ENCODE results near the gene CABLES1.

DNA sequence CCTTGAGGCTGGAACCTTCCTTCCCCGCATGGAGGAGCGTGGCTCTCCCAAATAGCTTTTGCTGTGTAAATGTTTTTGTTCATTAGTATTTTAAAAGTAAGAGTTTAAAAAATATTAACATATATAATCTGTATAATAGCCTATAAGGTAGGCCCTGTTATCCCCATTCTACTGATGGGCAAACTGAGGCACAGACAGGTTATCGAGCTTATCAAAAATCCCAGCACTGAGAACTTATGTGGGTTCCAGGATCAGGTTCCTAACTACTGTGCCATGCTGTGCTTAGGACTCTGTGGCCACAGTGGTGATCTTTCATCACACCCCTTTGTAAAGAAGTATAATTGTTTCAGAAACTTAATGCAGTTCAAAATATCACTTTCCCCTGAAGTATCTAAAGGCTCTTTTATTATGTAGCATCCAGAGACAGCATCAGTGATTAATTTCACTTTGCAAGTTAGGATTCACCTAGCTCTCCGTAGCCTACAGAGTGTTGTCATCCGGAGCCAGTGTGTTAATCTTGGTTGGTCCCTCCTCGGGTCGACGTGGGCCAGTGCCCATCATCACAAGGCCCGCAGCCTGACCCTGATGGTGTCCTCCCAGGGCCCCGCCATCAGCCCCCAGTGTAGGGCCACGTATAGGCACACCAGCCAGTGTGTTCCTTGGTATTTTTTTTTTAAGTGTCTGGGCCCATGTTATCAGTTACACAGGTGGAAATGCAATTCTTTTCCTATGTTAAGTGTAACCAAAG lies 28.7 kb downstream of the CABLES1 start:
- TF ChIP-seq CTCF (IDR thresholded peaks at IDR 0.05; ENCODE audit: insufficient read depth, low read length, poor library complexity, severe bottlenecking) (no peak), EZH2phosphoT487 (conservative IDR thresholded peaks at IDR 0.05; ENCODE audit: low read length) (no peak)

Measured in SU-DHL-6 (cell line).